Measurements from ENCODE around the gene RAET1E. TPM values are rescaled to one million over a fixed set of nuclear protein-coding genes. Genes with fewer than 3 reads are reported as not detected.
"Not testable (repeated sequence)": the region's sequence is repeated elsewhere in the genome, so short reads cannot be mapped to it uniquely, and the experiment has no call there.

RAET1E gene
- total RNA-seq, 1 experiment from 2014 or later: 1.5 TPM

DNA sequence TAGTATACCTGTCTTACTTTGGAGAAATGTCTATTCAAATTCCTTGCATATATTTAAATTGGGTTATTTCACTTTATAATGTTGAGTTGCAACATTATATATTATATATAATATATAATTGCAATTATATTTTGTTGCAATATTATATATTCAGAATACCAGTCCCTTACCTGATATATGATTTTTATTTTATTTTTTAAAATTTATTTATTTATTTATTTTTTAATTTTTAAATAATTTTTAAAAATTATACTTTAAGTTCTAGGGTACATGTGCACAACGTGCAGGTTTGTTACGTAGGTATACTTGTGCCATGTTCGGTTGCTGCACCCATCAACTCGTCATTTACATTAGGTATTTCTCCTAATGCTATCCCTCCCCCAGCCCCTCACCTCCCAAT is 29.1 kb upstream of the RAET1E start:
- DNase-seq (ENCODE audit: low read depth): not testable (repeated sequence)

DNA sequence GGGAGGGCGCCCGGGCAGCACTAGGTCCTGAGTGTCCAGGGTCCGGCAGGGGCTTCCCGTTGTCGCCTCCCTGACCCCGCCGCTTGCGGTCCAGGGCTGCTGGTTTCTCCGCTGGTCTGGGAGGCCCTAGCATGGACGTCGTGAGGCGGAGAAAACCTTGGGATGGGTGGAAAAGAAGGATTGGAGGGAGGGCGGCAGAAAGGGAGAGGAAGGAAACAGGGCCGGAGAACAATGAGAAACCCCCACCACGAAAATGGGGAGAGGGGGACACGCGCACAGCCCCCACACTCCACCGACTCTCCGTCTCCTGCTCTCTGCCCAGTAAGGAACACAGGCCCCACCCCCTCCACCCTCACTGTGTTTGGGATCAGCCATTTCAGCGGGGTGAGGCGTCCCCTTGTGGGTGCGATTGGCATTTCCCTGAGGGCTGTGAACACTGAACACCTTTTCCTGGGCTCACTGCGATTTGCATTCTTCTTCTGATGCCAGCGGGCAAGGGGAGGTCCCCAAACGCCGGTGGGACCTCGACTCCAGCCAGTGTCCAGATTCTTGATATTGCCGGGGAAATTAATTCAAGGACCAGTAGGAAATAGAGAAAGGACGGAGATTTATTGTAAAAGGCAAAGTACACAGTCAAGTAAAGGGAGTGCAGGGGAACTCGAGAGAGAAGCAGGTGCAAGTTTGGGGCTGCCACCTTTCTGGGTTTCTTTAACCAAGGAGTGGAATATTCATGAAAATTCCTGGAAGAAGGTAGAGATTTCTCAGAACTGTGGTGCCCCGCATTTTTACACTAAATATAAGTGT is 28.3 kb upstream of the RAET1E start:
- DNase-seq (ENCODE audit: low read depth): peak; percentile 86

DNA sequence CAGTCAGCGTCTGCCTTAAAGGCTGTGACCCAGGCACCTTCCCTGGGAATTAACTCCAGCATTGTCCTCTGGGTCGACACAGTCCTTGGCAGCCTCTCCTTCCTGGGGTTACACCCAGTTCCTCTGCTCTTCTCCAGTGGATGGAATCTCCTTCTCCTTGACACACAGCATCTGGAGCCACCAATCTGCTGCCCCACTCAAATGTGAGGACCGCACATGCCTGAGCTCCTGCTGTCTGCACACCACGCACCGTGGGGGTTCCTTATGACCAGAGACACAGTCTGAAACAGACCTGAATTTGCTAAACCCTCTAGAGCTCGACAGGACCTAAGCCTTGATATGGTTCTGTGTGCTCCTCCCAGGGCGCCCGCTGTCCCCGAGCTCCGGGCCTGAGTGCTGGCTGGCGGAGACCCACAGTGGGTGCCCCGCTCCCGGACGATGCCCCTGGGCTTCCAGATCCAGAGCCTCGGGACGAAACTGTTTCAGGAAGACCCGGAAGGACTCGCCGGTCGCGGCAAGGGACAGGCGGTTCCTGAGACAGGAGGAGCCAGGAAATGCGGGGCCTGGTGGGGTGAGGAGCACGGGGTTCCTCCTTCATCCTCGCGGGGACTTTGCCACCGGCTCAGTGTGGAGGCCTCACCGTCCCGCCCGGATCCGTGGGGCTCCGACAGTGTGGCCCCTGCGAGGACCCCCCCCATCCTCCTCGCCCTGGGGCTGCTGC is 27.5 kb upstream of the RAET1E start:
- DNase-seq (ENCODE audit: low read depth): no peak

DNA sequence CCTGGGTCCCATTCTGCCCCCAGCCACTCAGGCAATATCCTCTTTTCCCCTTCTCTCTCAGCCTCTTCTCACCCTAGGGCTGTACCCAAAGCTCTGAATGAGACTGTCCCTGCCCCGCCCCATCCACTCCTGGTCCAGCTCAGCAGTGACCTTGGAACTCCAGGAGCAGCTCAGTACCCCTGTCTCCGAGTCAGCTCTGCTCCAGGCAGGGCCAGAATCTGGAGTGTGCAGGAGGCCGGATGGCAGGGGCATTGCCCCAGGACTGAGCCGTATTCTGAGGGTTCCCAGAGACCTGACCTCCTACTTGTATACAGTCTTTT is 27.0 kb upstream of the RAET1E start:
- no peak for DNase-seq (ENCODE audit: low read depth)

DNA sequence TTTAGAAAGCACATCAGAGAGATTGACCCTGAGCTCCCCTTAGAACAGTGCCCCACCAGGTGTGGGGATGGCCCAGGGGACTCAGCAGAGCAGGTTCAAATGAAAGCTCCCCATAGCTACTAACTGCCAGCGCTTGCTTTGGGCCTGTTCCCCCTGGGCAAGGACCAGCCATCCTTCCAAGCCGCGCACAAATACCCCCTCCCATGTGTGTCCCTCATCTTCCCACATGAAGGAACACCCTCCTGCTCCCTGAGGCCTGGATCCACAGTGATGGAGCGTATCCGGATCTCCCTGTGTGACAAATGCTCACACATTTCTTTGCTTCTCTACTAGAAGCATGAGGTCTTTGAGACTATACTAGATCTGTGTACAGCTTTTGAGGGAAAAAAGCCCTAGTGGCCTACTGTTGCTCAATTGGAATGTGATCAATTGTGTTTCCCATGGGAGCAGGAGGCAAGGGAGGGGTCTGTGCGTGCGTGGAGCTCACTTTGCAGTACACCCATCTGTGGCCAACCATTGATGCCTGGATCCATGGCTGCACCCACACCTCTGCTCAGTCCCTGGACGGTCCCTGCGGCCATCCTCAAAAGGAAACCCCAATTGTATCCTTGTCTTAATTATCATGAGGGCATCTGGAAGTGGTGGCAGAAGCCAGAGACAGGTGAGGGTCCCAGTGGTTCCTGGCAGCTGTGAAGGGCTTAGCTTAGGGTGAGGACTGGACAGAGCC is 26.5 kb upstream of the RAET1E start:
- DNase-seq (ENCODE audit: low read depth): no peak

DNA sequence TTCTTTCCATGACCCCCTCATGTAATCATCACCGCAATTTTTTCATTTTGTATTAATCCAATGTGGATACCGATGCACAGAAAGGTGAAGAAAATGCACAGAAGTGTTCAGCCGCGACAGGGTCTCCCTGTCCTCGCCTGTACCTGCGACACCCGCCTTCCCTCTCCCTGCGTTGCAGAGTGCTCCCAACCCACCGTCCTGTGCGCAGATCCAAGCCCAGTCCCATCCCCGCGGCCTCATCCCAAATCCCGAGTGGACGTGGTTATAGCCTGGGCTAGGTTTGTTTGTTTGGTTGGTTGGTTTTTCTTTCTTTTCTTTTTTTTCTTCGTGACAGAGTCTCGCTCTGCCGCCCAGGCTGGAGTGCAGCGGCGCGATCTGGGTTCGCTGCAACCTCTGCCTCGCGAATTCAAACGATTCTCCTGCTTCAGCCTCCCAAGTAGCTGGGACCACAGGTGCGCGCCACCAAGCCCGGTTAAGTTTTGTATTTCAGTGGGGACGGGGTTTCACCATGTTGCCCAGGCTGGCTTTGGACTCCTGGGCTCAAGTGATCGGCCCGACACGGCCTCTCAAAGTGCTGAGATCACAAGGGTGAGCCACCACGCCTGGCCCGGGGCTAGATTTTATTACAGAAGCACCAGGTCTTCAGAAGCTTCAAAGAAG is 25.5 kb upstream of the RAET1E start:
- no peak for DNase-seq (ENCODE audit: low read depth)

DNA sequence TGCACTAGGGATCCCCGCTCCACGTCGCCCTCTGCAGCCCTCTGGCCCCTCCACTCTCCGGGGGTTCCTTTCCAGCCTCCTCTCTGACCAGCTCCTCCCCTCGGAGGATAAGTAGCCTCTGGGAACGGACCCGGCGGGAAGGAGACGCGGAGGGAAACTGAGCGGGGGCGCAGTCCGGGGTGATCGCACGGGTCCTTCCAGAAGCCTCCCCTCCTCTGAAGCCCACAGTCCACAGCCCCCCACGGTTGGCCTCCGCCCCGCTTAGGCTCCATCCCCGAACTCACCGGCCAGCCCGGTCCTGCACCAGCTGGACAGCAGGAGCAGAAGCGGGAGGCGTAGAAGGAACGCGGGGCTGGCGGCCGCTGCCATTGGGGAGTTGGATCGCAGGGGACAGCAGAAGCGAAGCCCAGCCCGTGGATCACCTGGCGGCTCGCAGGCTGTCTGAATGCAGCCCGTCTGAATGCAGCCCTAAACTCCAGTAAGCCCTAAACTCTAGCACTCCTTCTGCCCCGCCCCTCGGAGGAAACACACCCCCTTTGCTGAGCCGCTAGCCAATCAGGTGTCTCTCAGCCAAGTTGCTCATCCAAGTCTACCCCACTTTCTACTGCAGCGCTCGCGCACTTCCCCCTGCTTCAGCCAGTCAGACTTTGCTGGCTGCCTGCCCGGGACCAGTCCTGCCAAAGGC is 24.9 kb upstream of the RAET1E start, which contains the start of gene RAET1G:
TSS of gene RAET1G (minus strand) at position 480 of the 685 bp plus-strand sequence. CDS start at position 369, 111 bp downstream.
- DNase-seq (ENCODE audit: low read depth): peak; percentile 96

DNA sequence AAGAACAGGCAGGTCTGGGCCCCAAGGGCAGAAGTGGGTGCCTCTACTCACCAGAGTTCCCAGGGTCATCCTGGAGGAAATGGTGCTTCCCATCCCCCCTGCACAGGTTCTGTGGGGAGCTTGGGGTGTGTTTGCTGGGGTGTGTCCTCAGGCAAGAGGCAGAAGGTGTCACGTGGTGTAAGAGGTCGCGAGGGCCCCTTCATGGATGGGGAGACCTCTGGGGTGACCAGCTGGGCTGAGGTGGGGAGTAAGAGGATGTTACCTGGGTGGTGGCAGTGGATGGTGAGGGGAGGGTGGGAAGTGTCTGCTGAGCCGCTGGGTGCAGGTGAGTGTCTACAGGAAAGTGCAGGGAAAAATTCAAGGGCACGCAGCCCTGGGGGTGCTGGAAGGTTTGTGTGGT is 24.2 kb upstream of the RAET1E start:
- DNase-seq (ENCODE audit: low read depth): not testable (repeated sequence)

DNA sequence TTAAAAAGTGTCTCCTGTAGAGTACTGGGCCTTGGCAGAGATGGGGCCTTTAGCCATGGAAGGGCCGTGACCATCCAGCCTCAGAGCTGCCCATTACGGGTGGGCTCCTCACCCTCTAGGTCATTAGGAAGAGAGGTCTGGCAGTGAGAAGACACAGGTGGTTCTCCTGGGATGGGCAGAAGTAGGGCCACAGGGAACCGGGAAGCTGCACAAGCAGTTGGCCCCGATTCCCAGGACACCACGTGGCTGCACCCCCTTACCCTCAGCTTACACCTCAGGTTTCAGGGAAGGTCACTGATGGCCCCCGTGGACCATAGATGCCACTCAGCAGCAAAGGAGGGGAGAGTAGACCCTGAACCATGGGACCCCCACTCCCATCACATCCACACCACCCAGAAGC is 23.4 kb upstream of the RAET1E start:
- no peak for DNase-seq (ENCODE audit: low read depth)

DNA sequence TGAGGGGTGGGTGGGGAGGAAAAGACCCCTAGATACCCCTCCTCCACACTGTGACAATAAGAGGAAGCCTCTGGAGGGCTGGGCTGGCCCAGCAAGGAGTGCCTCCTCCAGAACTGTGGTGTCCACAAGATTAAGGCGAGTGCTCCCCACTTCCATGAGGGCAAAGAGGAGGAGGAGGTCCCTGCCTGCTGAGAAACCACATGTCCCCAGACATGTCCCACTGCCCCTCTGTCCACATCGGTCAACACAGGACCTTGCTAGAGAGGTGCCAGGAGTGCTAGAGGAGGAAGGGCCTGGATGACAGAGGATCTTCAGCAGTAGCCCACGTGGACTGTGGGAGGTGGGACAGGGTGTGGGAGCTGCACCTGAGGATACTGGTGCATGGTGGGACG is 21.9 kb upstream of the RAET1E start:
- DNase-seq (ENCODE audit: low read depth): no peak

DNA sequence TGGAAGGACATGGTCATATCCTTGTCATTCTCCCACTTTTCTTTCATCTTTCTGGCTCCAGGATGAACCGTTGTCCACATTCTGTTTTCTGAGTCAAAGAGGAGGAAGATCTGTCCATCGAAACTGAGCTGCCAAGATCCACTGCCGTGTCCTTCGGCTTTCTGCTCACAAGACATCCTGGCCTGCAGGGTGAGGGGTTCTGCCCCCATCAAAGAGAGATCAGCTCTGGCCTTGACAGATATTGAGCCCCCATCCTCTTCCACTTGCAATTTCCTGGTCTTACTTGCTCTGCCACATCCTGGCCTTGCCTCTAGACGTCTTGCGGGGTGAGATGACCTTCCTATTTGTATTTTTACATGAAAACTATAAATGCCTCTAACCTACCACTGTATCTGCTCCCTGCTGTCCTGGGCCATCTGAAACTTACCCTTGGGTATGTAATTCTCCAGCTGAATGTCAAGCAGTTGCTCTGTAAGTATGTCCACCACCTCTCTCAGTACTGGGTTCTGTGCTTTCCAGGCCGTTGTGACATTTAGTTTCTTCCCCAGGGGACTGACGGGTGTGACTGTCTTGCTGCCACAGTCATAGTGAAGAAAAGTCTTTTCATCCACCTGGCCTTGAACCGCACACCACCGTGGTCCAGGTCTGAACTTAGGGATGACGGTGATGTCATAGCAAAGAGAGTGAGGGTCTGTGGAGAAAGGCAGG is 21.4 kb upstream of the RAET1E start:
- not testable (repeated sequence) for DNase-seq (ENCODE audit: low read depth)

DNA sequence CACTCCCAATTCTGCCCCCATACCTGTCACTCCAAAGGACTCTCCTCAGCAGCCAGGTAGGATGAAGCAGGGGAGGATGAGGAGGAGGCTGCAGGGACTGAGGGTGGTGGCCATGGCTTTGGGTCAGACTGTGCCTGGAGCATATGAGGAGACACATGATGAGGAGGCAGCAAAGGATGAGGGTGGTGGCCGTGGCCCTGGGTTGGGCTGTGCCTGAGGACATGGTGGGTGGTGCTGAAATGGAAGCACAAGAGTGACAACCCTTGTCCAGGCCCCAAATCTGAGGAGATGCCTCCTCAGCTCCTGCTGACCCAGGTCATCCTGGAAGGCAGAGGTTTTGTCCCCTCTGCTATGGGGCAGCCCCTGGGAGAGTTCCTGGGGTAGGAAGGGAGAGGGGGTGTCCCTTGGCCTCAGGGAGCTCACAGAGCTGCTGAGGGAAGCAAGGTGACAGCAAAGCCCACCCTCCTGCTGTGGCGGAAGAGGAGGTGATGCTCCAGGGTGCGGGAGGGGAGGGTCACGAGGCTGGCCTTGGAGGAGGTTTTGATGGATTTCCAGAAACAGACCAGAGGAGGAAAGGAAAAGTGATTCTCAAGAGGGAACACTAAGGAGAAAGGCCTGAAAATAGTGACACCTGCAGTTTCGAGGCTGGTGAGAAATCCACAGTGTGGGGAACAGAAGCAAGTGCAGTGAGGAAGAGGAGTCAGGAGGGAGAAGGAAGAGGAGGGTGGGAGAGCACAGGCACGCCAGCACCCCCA is 20.4 kb upstream of the RAET1E start:
- DNase-seq (ENCODE audit: low read depth): no peak

DNA sequence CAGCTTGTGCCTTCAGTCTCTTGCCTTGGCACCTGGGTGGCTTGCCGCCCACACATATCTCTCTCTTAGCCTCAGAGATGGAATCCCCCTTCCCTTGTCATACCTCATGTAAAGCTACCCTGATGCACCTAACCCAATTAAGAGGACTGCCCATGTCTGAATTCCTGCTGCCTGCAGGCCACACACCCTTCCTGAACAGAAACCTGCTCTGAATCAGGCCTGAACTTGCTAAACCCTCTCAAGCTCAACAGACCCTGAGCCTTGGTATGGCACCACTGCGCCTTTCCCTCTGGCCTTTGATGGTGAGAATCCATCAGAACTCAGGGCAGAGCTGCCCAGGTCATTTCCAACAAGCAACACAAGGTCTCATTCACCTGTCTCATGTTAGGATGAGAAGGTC is 19.8 kb upstream of the RAET1E start:
- DNase-seq (ENCODE audit: low read depth): no peak

DNA sequence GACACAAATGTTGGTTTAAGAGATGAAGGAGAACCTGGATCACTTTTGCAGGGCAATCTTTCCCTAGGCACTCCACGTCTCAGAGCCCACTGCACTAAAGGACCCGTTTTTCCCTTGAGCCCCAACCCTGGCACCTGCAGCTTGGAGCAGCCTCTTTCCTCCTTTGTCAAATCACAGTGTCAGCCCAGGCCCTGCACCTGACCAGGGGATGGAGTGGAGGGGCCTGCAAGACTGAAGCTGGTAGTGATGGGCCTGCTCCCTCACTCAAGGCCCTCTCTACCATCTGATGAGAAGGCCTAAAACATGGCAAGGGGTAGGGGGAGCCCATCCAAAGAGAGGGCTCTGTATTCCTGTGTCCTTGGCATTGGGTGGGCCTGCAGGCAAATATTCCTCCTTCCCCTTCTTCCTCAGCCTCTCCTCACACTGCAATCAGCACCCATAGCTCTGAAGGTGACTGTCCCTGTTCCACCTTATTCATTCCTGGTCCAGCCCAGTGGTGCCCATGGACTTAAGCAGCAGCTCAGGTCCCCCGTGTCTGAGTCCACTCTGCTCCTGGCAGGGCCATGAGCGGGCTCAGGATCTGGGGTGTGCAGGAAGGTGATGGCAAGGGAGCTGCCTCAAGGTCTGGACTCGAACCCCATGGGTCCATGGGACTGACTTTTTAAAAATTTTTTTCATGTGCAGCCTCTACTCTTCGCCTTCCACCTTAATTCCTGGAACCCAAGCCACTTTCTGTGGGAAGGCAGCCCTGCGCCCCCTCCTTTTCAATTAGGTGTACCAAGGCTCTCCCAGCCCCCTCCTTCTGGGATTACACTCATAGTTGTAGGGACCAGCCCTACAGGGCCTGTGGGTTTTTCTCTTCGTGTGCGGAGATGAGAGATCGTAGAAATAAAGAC is 18.3 kb upstream of the RAET1E start:
- DNase-seq (ENCODE audit: low read depth): no peak

DNA sequence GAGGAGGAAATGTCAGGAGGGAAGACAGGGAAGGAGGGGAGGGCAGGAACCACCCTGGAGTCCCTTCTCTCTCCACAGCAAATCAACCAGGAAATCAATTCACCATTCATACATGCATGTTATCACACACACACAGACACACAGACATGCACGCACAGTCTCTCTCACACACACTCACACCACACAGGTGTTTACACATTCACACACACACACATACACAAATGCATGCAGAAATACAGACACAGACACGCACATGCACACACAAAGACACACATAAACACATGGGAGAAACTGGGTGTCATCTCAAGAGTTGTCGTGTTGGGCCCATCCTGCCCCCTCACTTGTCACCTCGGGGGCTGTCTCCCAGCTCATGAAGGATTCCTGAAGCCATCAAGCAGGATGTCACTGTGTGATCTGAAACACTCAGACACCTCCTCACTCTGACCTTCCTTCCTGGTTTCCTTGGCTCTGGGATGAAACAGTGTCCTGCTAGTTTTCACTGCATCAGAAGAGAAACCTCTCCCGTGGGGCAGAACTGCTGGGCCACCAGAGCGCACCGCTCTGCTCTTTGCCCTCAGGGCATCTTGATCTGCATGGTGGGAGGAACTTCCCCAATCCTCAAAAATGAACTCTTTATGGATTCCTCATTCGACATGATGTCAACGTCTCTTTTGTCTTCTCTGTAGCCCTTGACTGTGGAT is 15.8 kb upstream of the RAET1E start:
- no peak for DNase-seq (ENCODE audit: low read depth)

DNA sequence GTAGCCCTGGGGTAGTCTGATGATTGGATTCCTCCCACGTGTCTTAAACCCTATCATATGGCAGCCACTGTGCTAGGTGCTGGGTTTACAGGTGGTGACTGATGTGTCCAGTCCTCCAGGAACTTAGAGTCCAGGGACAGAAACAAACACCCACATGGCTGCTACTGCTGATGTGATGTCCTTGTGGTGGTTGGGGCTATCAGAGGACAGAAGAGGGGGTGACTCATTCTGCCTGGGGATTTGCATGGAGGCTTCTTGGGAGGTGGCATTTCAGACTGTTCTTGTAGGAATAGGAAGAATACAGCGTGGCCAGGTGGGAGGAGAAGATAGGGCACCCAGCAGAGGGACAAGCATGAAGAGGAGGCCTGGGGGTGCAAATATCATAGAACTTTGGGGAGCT is 15.2 kb upstream of the RAET1E start:
- peak; percentile 64 for DNase-seq (ENCODE audit: low read depth)

DNA sequence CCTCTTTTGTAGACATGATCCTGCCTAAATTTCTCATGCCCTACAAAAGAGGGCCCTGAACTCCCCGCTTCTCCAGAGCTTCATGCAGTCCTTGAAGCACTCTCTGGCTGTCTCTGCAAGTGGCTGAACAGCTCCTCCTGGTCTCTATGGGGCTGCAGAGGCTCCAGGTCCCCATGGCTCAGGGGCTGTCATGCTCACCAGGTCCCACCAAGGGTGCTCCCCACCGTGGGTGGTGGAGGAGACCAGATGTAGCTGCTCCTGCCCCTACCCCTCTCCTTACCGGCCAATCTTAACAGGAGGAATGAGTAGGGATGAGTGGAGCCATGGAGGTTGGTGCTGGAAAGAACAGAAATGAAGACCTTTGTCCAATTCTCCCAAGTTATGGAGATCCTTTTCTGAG is 14.8 kb upstream of the RAET1E start:
- DNase-seq (ENCODE audit: low read depth): not testable (repeated sequence)

DNA sequence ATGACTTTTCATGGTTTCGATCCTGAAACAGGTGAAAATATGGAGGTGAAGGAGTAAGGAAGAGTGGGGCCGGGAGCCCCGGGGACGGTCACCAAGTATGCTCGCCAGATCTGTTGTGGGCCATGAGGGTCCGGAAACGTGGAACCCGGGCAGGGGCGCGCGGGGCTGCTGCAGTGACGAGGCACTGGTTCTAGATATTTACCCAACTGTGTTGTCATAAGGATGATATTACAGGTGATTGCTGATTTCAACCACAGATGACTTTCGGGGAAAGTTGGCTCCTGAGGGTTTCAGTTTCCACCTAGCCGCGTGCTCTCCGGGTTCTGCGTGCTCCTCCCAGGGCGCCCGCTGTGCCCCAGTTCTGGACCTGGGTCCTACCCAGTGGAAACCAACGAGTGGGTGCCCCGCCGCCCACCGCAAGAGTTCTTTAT is 12.8 kb upstream of the RAET1E start:
- DNase-seq (ENCODE audit: low read depth): no peak

All from M059J (cell line).